Measurements from ENCODE around the gene TNF. TPM values are rescaled to one million over a fixed set of nuclear protein-coding genes. Genes with fewer than 3 reads are reported as not detected.

Gene TNF
- total RNA-seq (2022; extraction: Qiagen RNA extraction; ENCODE audit: low read depth) = 0.10 to 0.19 TPM in 2 of 5 replicates, not detected in the others

GRCh38 chr6:31575335-31575901 is at the start of gene TNF:
TSS of gene TNF (plus strand) at chr6:31575565. CDS start at chr6:31575742, 177 bp downstream.

GRCh38 chr6:31528821-31529328 is 46.5 kb upstream of the TNF start, which contains the start of gene MCCD1:
TSS of gene MCCD1 (plus strand) at chr6:31528962. CDS start at chr6:31529015, 53 bp downstream.

GRCh38 chr6:31541658-31542521 is 33.5 kb upstream of the TNF start, which contains the start of gene DDX39B:
TSS of gene DDX39B (minus strand) at chr6:31542003. CDS start at chr6:31540532, 1,471 bp downstream.

GRCh38 chr6:31546339-31546957 is 28.9 kb upstream of the TNF start, which contains the start of gene ATP6V1G2:
TSS of gene ATP6V1G2 (minus strand) at chr6:31546608. CDS start at chr6:31546559, 49 bp downstream.

GRCh38 chr6:31546958-31547726 is 28.2 kb upstream of the TNF start, which contains the start of gene NFKBIL1:
TSS of gene NFKBIL1 (plus strand) at chr6:31547608. CDS start at chr6:31547695, 87 bp downstream.

GRCh38 chr6:31572041-31572911 is 3.1 kb upstream of the TNF start, which contains the start of gene LTA:
TSS of gene LTA (plus strand) at chr6:31572289. CDS start at chr6:31572743, 454 bp downstream.

GRCh38 chr6:31582230-31582643 is 6.9 kb downstream of the TNF start, which contains the start of gene LTB:
TSS of gene LTB (minus strand) at chr6:31582424. CDS start at chr6:31582417, 7 bp downstream.

GRCh38 chr6:31586008-31586407 is 10.6 kb downstream of the TNF start, which contains the start of gene LST1:
TSS of gene LST1 (plus strand) at chr6:31586277. CDS start at chr6:31587300, 1,023 bp downstream.

GRCh38 chr6:31614684-31615578 is 39.6 kb downstream of the TNF start, which contains the start of gene AIF1:
TSS of gene AIF1 (plus strand) at chr6:31615234. CDS start at chr6:31615330, 96 bp downstream.

GRCh38 chr6:31620586-31621319 is 45.4 kb downstream of the TNF start, which contains the start of gene PRRC2A:
TSS of gene PRRC2A (plus strand) at chr6:31620715. CDS start at chr6:31622790, 2,075 bp downstream.

Other genes with a start within 250 kb of the TNF start
- gene HLA-B, start 218.4 kb upstream of the TNF start, total RNA-seq (2022; extraction: Qiagen RNA extraction; ENCODE audit: low read depth) = 24.5 to 36.5 TPM (median 29.0 TPM) in 5 replicates
- 25.6 to 27.7 TPM (median 26.8 TPM) in 5 replicates for gene MICA, start 172.0 kb upstream of the TNF start, total RNA-seq (2022; extraction: Qiagen RNA extraction; ENCODE audit: low read depth)
- gene MICB, start 77.4 kb upstream of the TNF start, total RNA-seq (2022; extraction: Qiagen RNA extraction; ENCODE audit: low read depth) = 6.0 to 8.4 TPM (median 7.5 TPM) in 5 replicates
- gene MCCD1, start 46.6 kb upstream of the TNF start, total RNA-seq (2022; extraction: Qiagen RNA extraction; ENCODE audit: low read depth) = not detected in 5 replicates
- gene DDX39B, start 33.6 kb upstream of the TNF start, total RNA-seq (2022; extraction: Qiagen RNA extraction; ENCODE audit: low read depth) = 340 to 430 TPM (median 406 TPM) in 5 replicates
- gene ATP6V1G2, start 29.0 kb upstream of the TNF start, total RNA-seq (2022; extraction: Qiagen RNA extraction; ENCODE audit: low read depth) = 0.48 to 0.86 TPM (median 0.65 TPM) in 5 replicates
- gene NFKBIL1, start 28.0 kb upstream of the TNF start, total RNA-seq (2022; extraction: Qiagen RNA extraction; ENCODE audit: low read depth) = 9.3 to 11.8 TPM (median 11.3 TPM) in 5 replicates
- gene LTA, start 3.3 kb upstream of the TNF start, total RNA-seq (2022; extraction: Qiagen RNA extraction; ENCODE audit: low read depth) = 0.10 TPM in 1 of 5 replicates, not detected in the others
- gene LTB, start 6.9 kb downstream of the TNF start, total RNA-seq (2022; extraction: Qiagen RNA extraction; ENCODE audit: low read depth) = 0.25 to 0.57 TPM (median 0.49 TPM) in 4 of 5 replicates, not detected in the other
- gene LST1, start 10.7 kb downstream of the TNF start, total RNA-seq (2022; extraction: Qiagen RNA extraction; ENCODE audit: low read depth) = 0.28 to 1.3 TPM in 2 of 5 replicates, not detected in the others
- gene NCR3, start 17.4 kb downstream of the TNF start, total RNA-seq (2022; extraction: Qiagen RNA extraction; ENCODE audit: low read depth) = not detected in 5 replicates
- gene AIF1, start 39.7 kb downstream of the TNF start, total RNA-seq (2022; extraction: Qiagen RNA extraction; ENCODE audit: low read depth) = not detected in 5 replicates
- 64.9 to 89.6 TPM (median 85.2 TPM) in 5 replicates for gene PRRC2A, start 45.1 kb downstream of the TNF start, total RNA-seq (2022; extraction: Qiagen RNA extraction; ENCODE audit: low read depth)
- gene BAG6, start 77.1 kb downstream of the TNF start, total RNA-seq (2022; extraction: Qiagen RNA extraction; ENCODE audit: low read depth) = 107 to 155 TPM (median 142 TPM) in 5 replicates
- 2.8 to 3.3 TPM (median 2.9 TPM) in 5 replicates for gene APOM, start 80.3 kb downstream of the TNF start, total RNA-seq (2022; extraction: Qiagen RNA extraction; ENCODE audit: low read depth)
- 10.4 to 12.9 TPM (median 12.5 TPM) in 5 replicates for gene C6orf47, start 85.2 kb downstream of the TNF start, total RNA-seq (2022; extraction: Qiagen RNA extraction; ENCODE audit: low read depth)
- 10.0 to 13.7 TPM (median 13.3 TPM) in 5 replicates for gene GPANK1, start 89.4 kb downstream of the TNF start, total RNA-seq (2022; extraction: Qiagen RNA extraction; ENCODE audit: low read depth)
- gene CSNK2B, start 90.5 kb downstream of the TNF start, total RNA-seq (2022; extraction: Qiagen RNA extraction; ENCODE audit: low read depth) = 168 to 197 TPM (median 178 TPM) in 5 replicates
- 3.7 to 6.0 TPM (median 4.3 TPM) in 5 replicates for gene LY6G5B, start 94.4 kb downstream of the TNF start, total RNA-seq (2022; extraction: Qiagen RNA extraction; ENCODE audit: low read depth)
- gene LY6G5C, start 105.5 kb downstream of the TNF start, total RNA-seq (2022; extraction: Qiagen RNA extraction; ENCODE audit: low read depth) = 0.77 to 1.9 TPM (median 1.2 TPM) in 5 replicates
- 14.1 to 20.1 TPM (median 18.3 TPM) in 5 replicates for gene ABHD16A, start 127.8 kb downstream of the TNF start, total RNA-seq (2022; extraction: Qiagen RNA extraction; ENCODE audit: low read depth)
- not detected in 5 replicates for gene LY6G6F, start 131.3 kb downstream of the TNF start, total RNA-seq (2022; extraction: Qiagen RNA extraction; ENCODE audit: low read depth)
- gene LY6G6D, start 139.8 kb downstream of the TNF start, total RNA-seq (2022; extraction: Qiagen RNA extraction; ENCODE audit: low read depth) = not detected in 5 replicates
- gene LY6G6C, start 146.2 kb downstream of the TNF start, total RNA-seq (2022; extraction: Qiagen RNA extraction; ENCODE audit: low read depth) = 0.20 TPM in 1 of 5 replicates, not detected in the others
- not detected in 5 replicates for gene MPIG6B, start 147.8 kb downstream of the TNF start, total RNA-seq (2022; extraction: Qiagen RNA extraction; ENCODE audit: low read depth)
- gene DDAH2, start 153.7 kb downstream of the TNF start, total RNA-seq (2022; extraction: Qiagen RNA extraction; ENCODE audit: low read depth) = 26.5 to 32.4 TPM (median 29.4 TPM) in 5 replicates
- gene CLIC1, start 161.0 kb downstream of the TNF start, total RNA-seq (2022; extraction: Qiagen RNA extraction; ENCODE audit: low read depth) = 476 to 542 TPM (median 495 TPM) in 5 replicates
- 10.2 to 14.3 TPM (median 13.0 TPM) in 5 replicates for gene MSH5, start 164.4 kb downstream of the TNF start, total RNA-seq (2022; extraction: Qiagen RNA extraction; ENCODE audit: low read depth)
- gene SAPCD1, start 187.1 kb downstream of the TNF start, total RNA-seq (2022; extraction: Qiagen RNA extraction; ENCODE audit: low read depth) = 2.0 to 4.2 TPM (median 3.7 TPM) in 5 replicates
- gene VWA7, start 201.8 kb downstream of the TNF start, total RNA-seq (2022; extraction: Qiagen RNA extraction; ENCODE audit: low read depth) = 1.2 to 2.0 TPM (median 1.7 TPM) in 5 replicates
- gene VARS1, start 220.2 kb downstream of the TNF start, total RNA-seq (2022; extraction: Qiagen RNA extraction; ENCODE audit: low read depth) = 50.9 to 59.8 TPM (median 55.8 TPM) in 5 replicates
- 54.4 to 77.8 TPM (median 60.7 TPM) in 5 replicates for gene LSM2, start 231.4 kb downstream of the TNF start, total RNA-seq (2022; extraction: Qiagen RNA extraction; ENCODE audit: low read depth)
- gene HSPA1L, start 239.7 kb downstream of the TNF start, total RNA-seq (2022; extraction: Qiagen RNA extraction; ENCODE audit: low read depth) = 1.2 to 1.5 TPM (median 1.2 TPM) in 5 replicates
- gene HSPA1A, start 240.0 kb downstream of the TNF start, total RNA-seq (2022; extraction: Qiagen RNA extraction; ENCODE audit: low read depth) = 157 to 340 TPM (median 232 TPM) in 5 replicates

Data from A549 treated with RU486 at 1 μM for 4 hours (cell line).